Activated T-helper 1 cell treated with anti-CD3 and anti-CD28 coated beads, Interleukin-12 subunit alpha, Interleukin-12 subunit beta, Interleukin-2, Interleukin-4 antibody, amounts not matched to agents 30 ng/mL and 10 ng/mL and 1 ng/mL, durations not matched to agents 14 hours and 24 hours and 36 hours (primary cell): ENCODE measurements around the gene MYO1F. TPM values are rescaled to one million over a fixed set of nuclear protein-coding genes. Genes with fewer than 3 reads are reported as not detected.

ENCODE experiments used
- DNase-seq: peaks from one replicate; pipeline ENCODE4 v3.0.0; 2021; ENCODE audit warnings: low spot score
- H3K27ac Mint-ChIP-seq: one replicate; pipeline ENCODE4 v1.8.0; 2021; ENCODE audit warnings: mild to moderate bottlenecking, mixed read lengths
- H3K27me3 Mint-ChIP-seq: one replicate; pipeline ENCODE4 v1.8.0; 2022; ENCODE audit warnings: mild to moderate bottlenecking, moderate library complexity, mixed read lengths; ENCODE audit not compliant: insufficient read depth
- H3K36me3 Mint-ChIP-seq: one replicate; pipeline ENCODE4 v1.8.0; 2021; ENCODE audit warnings: low read depth, mixed read lengths
- H3K4me1 Mint-ChIP-seq: one replicate; pipeline ENCODE4 v1.8.0; 2021; ENCODE audit warnings: low read depth, mixed read lengths
- H3K4me3 Mint-ChIP-seq: one replicate; pipeline ENCODE4 v1.8.0; 2021; ENCODE audit warnings: mild to moderate bottlenecking, moderate library complexity, mixed read lengths
- H3K9me3 Mint-ChIP-seq: one replicate; pipeline ENCODE4 v1.8.0; 2021; ENCODE audit warnings: mixed read lengths
- intact Hi-C: fragments of 100-400 bp; cut with micrococcal nuclease; formaldehyde crosslinking; loops from one replicate; pipeline ENCODE4 v1.15.1; 2024
- total RNA-seq: library from RNA; stranded (reverse); gene quantifications from 2 replicates; pipeline ENCODE4 v1.2.3, GENCODE V29; 2022

Gene MYO1F
- total RNA-seq, 1 donor from 2014 or later = 50.9 TPM

- Mint-ChIP-seq H3K27ac (peak overlapping the region; percentile 82), H3K4me3 (no peak overlapping the region), H3K9me3 (no peaks in the 10 kb centered on the region), H3K27me3 (no peaks in the 10 kb centered on the region), H3K4me1 (peaks cover 21% of the 10 kb centered on the region), H3K36me3 (peaks cover 18% of the 10 kb centered on the region)
- intact Hi-C loops = loop anchor here (5.0 to 10.0 kb wide), 2 partner anchors 36 to 224 kb away; no protein-coding TSS in a partner anchor
- no peak for DNase-seq
Observed at GRCh38 chr19:8488365-8488764, 88.9 kb downstream of the MYO1F start.

DNA sequence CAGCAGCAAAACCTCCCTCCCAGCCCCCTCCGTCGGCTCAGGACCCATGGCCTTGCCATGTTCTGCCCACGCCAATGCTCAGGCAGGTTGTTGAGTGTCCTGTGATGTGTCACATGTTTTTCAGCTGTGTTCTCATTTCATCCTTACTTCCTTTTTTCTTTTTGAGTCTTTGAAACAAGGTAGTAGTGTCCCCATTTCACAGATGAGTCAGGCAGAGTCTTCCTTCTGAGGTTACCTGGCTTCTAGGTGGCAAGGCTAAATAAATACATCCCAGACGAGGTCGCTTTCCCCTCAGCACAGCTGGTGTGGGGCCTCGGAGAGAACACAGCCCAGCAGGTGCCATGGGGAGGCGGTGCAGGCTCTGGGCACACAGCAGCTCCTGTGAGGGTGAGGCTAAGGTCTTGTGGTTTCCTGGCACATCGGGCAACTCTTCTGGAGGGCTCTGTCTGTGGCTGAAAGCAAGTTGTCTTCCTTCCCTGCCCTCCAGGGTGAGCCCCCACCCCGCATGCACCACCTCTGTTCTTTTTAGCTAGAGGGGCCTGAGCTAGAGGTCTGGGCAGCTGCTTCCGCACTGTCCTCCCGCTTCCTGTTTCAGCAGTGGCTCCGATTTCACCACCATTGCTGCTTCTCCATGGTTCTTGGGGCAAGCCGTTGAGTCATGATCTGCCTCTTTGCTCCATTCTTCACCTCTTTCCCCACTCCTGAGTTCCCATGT, 89.9 kb downstream of the MYO1F start:
- Mint-ChIP-seq H3K36me3 (peaks cover 24% of the 10 kb centered on the region), H3K27me3 (no peaks in the 10 kb centered on the region), H3K4me1 (peaks cover 21% of the 10 kb centered on the region), H3K9me3 (no peaks in the 10 kb centered on the region), H3K27ac (peak overlapping the region; percentile 82), H3K4me3 (peak overlapping the region; percentile 56)
- intact Hi-C loops = loop anchor here (5.0 to 10.0 kb wide), 2 partner anchors 35 to 222 kb away; no protein-coding TSS in a partner anchor
- DNase-seq = peak; percentile 21

DNA sequence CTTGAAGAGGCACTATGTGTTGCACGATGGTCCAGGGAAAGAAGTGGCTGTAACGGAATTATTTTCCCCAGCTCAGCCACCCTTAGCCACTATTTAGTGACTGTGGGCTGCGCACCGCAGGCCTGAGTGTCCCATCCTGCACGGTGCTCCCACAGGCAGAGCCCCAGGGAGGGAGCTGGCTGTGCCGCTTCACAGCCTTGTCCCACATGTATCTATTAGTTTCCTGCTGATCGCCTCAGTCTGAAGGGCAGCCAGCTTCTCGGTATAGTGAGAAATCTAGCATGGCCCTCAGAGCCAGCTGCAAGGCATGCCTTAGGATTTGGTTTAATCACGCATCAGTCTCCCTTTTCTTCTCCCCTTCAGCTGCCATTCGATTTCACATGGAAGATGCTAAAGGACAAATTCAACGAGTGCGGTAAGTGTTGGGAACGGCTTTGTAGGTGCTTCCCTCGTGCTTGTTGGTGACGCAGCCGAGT, 90.5 kb downstream of the MYO1F start:
- no peaks in the 10 kb centered on the region for H3K9me3 Mint-ChIP-seq
- no peaks in the 10 kb centered on the region for H3K27me3 Mint-ChIP-seq
- H3K4me3 Mint-ChIP-seq = peak overlapping the region; percentile 56
- no peak for DNase-seq
- intact Hi-C loops = loop anchor here (5.0 to 10.0 kb wide), 2 partner anchors 34 to 222 kb away; no protein-coding TSS in a partner anchor
- peaks cover 27% of the 10 kb centered on the region for H3K36me3 Mint-ChIP-seq
- peaks cover 21% of the 10 kb centered on the region for H3K4me1 Mint-ChIP-seq
- peak overlapping the region; percentile 82 for H3K27ac Mint-ChIP-seq

GRCh38 chr19:8485561-8486371, 91.5 kb downstream of the MYO1F start:
- Mint-ChIP-seq H3K27ac (no peak overlapping the region), H3K9me3 (no peaks in the 10 kb centered on the region), H3K27me3 (no peaks in the 10 kb centered on the region), H3K36me3 (peaks cover 27% of the 10 kb centered on the region), H3K4me3 (no peak overlapping the region), H3K4me1 (peaks cover 31% of the 10 kb centered on the region)
- intact Hi-C loops = loop anchor here (5.0 to 10.0 kb wide), 2 partner anchors 33 to 221 kb away; no protein-coding TSS in a partner anchor
- DNase-seq = no peak

DNA sequence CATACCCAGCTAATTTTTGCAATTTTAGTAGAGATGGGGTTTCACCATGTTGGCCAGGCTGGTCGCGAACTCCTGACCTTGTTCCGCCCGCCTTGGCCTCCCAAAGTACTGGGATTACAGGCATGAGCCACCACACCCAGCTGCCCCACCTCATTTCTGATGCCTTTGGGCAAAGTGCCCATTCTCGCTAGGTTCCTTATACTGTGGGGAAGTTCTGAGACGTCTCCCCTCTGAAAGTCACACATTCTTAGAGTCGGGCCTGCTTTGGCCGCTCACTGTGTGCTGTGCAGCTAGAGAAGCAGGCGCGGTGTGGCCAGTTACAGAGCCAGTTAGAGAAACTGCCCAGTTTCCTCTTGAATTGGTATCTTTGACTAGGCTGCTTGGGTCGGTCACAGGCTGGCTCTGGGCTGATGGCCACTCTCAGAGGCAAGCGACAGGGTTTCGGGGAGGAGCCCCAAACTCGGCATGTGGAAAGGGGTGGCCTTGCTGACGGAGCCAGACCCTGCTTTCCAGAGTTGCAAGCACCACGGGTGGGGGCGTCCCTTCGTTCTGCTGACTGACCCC, 92.8 kb downstream of the MYO1F start:
- H3K27ac Mint-ChIP-seq = no peak overlapping the region
- no peaks in the 10 kb centered on the region for H3K9me3 Mint-ChIP-seq
- H3K4me1 Mint-ChIP-seq = peaks cover 33% of the 10 kb centered on the region
- no peak overlapping the region for H3K4me3 Mint-ChIP-seq
- H3K27me3 Mint-ChIP-seq = no peaks in the 10 kb centered on the region
- DNase-seq = no peak
- intact Hi-C loops = loop anchor here (10.0 kb wide), 1 partner anchor 220 kb away; no protein-coding TSS in a partner anchor
- peaks cover 27% of the 10 kb centered on the region for H3K36me3 Mint-ChIP-seq

GRCh38 chr19:8483165-8483564, 94.1 kb downstream of the MYO1F start:
- no peaks in the 10 kb centered on the region for H3K9me3 Mint-ChIP-seq
- peaks cover 40% of the 10 kb centered on the region for H3K4me1 Mint-ChIP-seq
- H3K27me3 Mint-ChIP-seq = no peaks in the 10 kb centered on the region
- DNase-seq = no peak
- intact Hi-C loops = loop anchor here (10.0 kb wide), 1 partner anchor 218 kb away; no protein-coding TSS in a partner anchor
- peaks cover 28% of the 10 kb centered on the region for H3K36me3 Mint-ChIP-seq
- H3K4me3 Mint-ChIP-seq = no peak overlapping the region
- H3K27ac Mint-ChIP-seq = peak overlapping the region; percentile 14

- Mint-ChIP-seq H3K27ac (peak overlapping the region; percentile 14), H3K4me1 (peaks cover 41% of the 10 kb centered on the region), H3K36me3 (peaks cover 29% of the 10 kb centered on the region), H3K27me3 (no peaks in the 10 kb centered on the region), H3K4me3 (no peak overlapping the region), H3K9me3 (no peaks in the 10 kb centered on the region)
- intact Hi-C loops = loop anchor here (10.0 kb wide), 1 partner anchor 218 kb away; no protein-coding TSS in a partner anchor
- DNase-seq = no peak
Observed at GRCh38 chr19:8482696-8483095, 94.5 kb downstream of the MYO1F start.

GRCh38 chr19:8481616-8482015, 95.6 kb downstream of the MYO1F start:
- Mint-ChIP-seq H3K27ac (peak overlapping the region; percentile 40), H3K27me3 (no peaks in the 10 kb centered on the region), H3K9me3 (no peaks in the 10 kb centered on the region), H3K4me3 (no peak overlapping the region), H3K36me3 (peaks cover 28% of the 10 kb centered on the region), H3K4me1 (peaks cover 32% of the 10 kb centered on the region)
- DNase-seq = no peak
- intact Hi-C loops = loop anchor here (10.0 kb wide), 1 partner anchor 217 kb away; no protein-coding TSS in a partner anchor

DNA sequence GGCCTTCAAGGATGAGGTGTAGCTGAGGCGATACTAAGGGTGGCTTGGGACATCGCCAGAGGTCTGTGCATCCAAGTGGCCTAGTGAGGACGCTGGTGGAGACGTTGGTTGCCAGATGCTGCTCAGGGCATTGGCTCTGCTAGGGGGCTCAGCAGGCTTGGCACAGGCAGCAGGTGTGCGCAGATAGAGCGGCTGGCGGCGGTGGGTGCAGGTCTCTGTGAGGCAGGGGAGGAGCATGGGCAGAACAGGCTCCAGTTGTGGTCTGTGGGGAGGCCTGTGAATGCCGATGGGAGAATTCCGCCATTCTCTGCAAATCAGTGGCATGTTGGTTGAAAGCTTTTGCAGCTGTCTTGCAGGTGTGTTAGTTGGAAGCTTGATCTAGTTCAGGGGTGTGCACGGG, 96.0 kb downstream of the MYO1F start:
- DNase-seq = no peak
- Mint-ChIP-seq H3K4me3 (no peak overlapping the region), H3K9me3 (no peaks in the 10 kb centered on the region), H3K4me1 (peaks cover 28% of the 10 kb centered on the region), H3K36me3 (peaks cover 27% of the 10 kb centered on the region), H3K27me3 (no peaks in the 10 kb centered on the region), H3K27ac (peak overlapping the region; percentile 40)
- intact Hi-C loops = loop anchor here (10.0 kb wide), 1 partner anchor 216 kb away; no protein-coding TSS in a partner anchor

GRCh38 chr19:8478598-8478997, 98.6 kb downstream of the MYO1F start:
- peaks cover 35% of the 10 kb centered on the region for H3K4me1 Mint-ChIP-seq
- H3K27me3 Mint-ChIP-seq = no peaks in the 10 kb centered on the region
- H3K9me3 Mint-ChIP-seq = no peaks in the 10 kb centered on the region
- no peak for DNase-seq
- H3K4me3 Mint-ChIP-seq = no peak overlapping the region
- H3K36me3 Mint-ChIP-seq = peaks cover 41% of the 10 kb centered on the region
- intact Hi-C loops = no loop called here
- H3K27ac Mint-ChIP-seq = peak overlapping the region; percentile 43

GRCh38 chr19:8477889-8478288, 99.4 kb downstream of the MYO1F start:
- Mint-ChIP-seq H3K27me3 (no peaks in the 10 kb centered on the region), H3K4me3 (no peak overlapping the region), H3K27ac (peak overlapping the region; percentile 25), H3K9me3 (no peaks in the 10 kb centered on the region), H3K36me3 (peaks cover 42% of the 10 kb centered on the region), H3K4me1 (peaks cover 42% of the 10 kb centered on the region)
- DNase-seq = no peak
- intact Hi-C loops = no loop called here

DNA sequence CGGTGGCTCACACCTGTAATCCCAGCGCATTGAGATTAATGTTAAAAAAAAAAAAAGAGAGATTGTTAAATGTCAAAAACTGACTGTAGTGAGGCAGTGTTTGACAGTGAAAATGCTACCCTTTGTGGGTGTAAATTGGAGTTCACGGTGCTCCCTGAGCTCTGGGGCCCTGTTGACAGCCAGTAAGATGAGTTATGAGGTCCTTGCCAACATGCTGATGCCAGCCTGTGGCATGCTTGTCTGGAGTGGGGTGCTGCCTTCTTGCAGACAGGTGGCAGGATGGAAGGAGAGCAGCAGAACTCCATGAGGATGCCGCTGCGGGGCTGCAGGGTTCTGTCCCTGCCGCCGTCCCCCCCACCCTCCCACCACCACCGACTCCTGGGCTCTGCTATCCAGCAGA, 100.7 kb downstream of the MYO1F start:
- Mint-ChIP-seq H3K36me3 (peaks cover 42% of the 10 kb centered on the region), H3K4me1 (peaks cover 41% of the 10 kb centered on the region), H3K27ac (no peak overlapping the region), H3K27me3 (no peaks in the 10 kb centered on the region), H3K9me3 (no peaks in the 10 kb centered on the region), H3K4me3 (no peak overlapping the region)
- no peak for DNase-seq
- intact Hi-C loops = no loop called here
